CD4-positive, alpha-beta T cell (primary cell): Measurements from ENCODE around the gene SPEM3. TPM values are rescaled to one million over a fixed set of nuclear protein-coding genes. Genes with fewer than 3 reads are reported as not detected.

Experiments used
- ATAC-seq: fragments of 200-7000 bp; cut with Tn5 transposase; one replicate; pipeline ENCODE4 v1.10.0; 2022; ENCODE audit warnings: mild to moderate bottlenecking; ENCODE audit not compliant: poor library complexity
- CTCF ChIA-PET: fragments of 350-600 bp; sonication (Branson Sonifier 250); formaldehyde crosslinking; loops from one replicate; lab custom pipeline; 2021; ENCODE audit warnings: antibody characterized with exemption, inconsistent platforms; lab: Charles Lee
- POLR2A ChIA-PET: fragments of 350-600 bp; sonication (Branson Sonifier 250); formaldehyde crosslinking; loops from one replicate; lab custom pipeline; 2021; ENCODE audit warnings: antibody characterized with exemption, inconsistent platforms; lab: Charles Lee
- DNase-seq, 14 experiments: peaks; one replicate each; pipeline ENCODE4 v3.0.0-alpha.2; 2013 to 2020; ENCODE audit warnings: mixed read lengths in 2 of 14
- H3K27ac ChIP-seq, 2 donors: one replicate each; pipeline versions ENCODE4 v1.5.1 to v1.7.0; 2013; ENCODE audit warnings: low read length in 2 of 2, low read depth in 1 of 2, mild to moderate bottlenecking in 1 of 2
- H3K27me3 ChIP-seq, 2 experiments: 1 replicate in 1 of 2; 2 replicates in 1 of 2; pipeline versions ENCODE4 v1.6.1 to v1.7.0; 2013; ENCODE audit warnings: low read length in 2 of 2, control low read depth in 1 of 2, mild to moderate bottlenecking in 1 of 2, moderate library complexity in 1 of 2; ENCODE audit not compliant: insufficient read depth in 2 of 2, control insufficient read depth in 1 of 2
- H3K36me3 ChIP-seq: one replicate; pipeline ENCODE4 v1.6.1; 2013; ENCODE audit warnings: low read length, control low read depth; ENCODE audit not compliant: insufficient read depth
- H3K4me1 ChIP-seq: one replicate; pipeline ENCODE4 v1.6.1; 2013; ENCODE audit warnings: low read length, control low read depth; ENCODE audit not compliant: insufficient read depth
- H3K4me3 ChIP-seq: one replicate; pipeline ENCODE4 v1.5.1; 2013; ENCODE audit warnings: mild to moderate bottlenecking, low read length, moderate library complexity
- H3K9me3 ChIP-seq, 2 experiments: 1 replicate in 1 of 2; 2 replicates in 1 of 2; pipeline versions ENCODE4 v1.6.1 to v1.7.0; 2013; ENCODE audit warnings: low read length in 2 of 2, mild to moderate bottlenecking in 2 of 2, control low read depth in 1 of 2, moderate library complexity in 1 of 2; ENCODE audit not compliant: control insufficient read depth in 1 of 2, insufficient read depth in 1 of 2
- H3K27ac Mint-ChIP-seq: one replicate; pipeline ENCODE4 v1.8.0; 2020; ENCODE audit warnings: mixed read lengths
- H3K27me3 Mint-ChIP-seq: one replicate; pipeline ENCODE4 v1.8.0; 2021; ENCODE audit warnings: mixed read lengths
- H3K36me3 Mint-ChIP-seq: one replicate; pipeline ENCODE4 v1.8.0; 2021; ENCODE audit warnings: low read depth, mixed read lengths
- H3K4me1 Mint-ChIP-seq: one replicate; pipeline ENCODE4 v1.8.0; 2021; ENCODE audit warnings: low read depth, mixed read lengths
- H3K4me3 Mint-ChIP-seq: one replicate; pipeline ENCODE4 v1.8.0; 2020; ENCODE audit warnings: mild to moderate bottlenecking, mixed read lengths
- H3K9me3 Mint-ChIP-seq: one replicate; pipeline ENCODE4 v1.8.0; 2020; ENCODE audit warnings: mixed read lengths
- intact Hi-C, 2 experiments: fragments of 100-400 bp; cut with DNase I in 1 of 2; cut with micrococcal nuclease in 1 of 2; formaldehyde crosslinking; loops; one replicate each; pipeline versions ENCODE4 v1.15.1 to v1.9.0; 2023 to 2025; cut with DNase I, micrococcal nuclease
- total RNA-seq, 174 experiments: library from RNA in 2 of 174; stranded (reverse) in 2 of 174; gene quantifications; one replicate each; pipeline ENCODE4 v1.2.3 and lab custom pipeline; 2021 to 2026
- TF ChIP-seq, protein P1 (sequence below): fragments of 200-600 bp; IDR thresholded peaks from one replicate; pipeline ENCODE4 v1.8.0; 2022; ENCODE audit warnings: antibody characterized with exemption, mild to moderate bottlenecking

Gene SPEM3
- total RNA-seq, 2 experiments from 2014 or later = not detected

DNA sequence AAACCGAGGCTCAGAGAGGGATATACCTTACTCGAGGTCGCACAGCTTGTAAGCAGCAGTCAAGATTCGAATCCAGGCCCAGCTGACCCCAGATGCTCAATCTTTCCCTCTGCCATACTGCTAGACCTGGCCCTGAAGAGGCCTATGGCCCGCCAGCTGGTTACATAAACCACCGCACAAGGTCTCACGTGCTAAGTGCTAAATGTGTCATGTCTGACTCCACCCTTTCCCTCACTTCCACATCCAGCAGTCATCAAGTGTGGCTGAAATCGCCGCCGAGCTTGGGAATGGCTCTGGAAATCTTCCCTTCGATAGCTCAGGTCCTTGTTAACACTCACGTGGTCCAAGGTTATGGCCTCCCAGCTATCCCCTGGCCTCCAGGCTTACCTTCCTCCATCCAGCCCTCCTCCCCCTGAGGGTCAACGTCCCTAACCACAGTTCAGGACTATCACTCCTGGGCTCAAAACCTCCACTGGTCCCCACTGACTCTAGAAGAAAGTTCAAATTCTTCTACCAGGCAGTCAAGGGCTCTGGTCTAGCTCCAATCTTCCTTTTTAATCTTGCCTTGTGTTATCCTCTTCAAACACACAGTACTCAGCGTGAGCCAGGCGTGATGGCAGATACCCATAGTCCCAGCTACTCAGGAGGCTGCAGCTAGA, 47.2 kb downstream of the SPEM3 start:
- no peaks in the 10 kb centered on the region for H3K9me3 ChIP-seq
- H3K27ac ChIP-seq = peak overlapping the region in 1 of 2 donors; percentile 48
- ChIA-PET POLR2A (interaction anchor here (1.0 to 7.2 kb wide), 6 partner anchors 10 to 108 kb away, joined by 4 to 137 read pairs (median 48); partner anchors contain the start of genes FGF11, MPDU1, POLR2A and TMEM102), CTCF (interaction anchor here (1.1 to 3.1 kb wide), 3 partner anchors 39 to 120 kb away, joined by 3 to 23 read pairs (median 3); no protein-coding TSS in a partner anchor)
- Mint-ChIP-seq H3K27ac (peak overlapping the region; percentile 93), H3K9me3 (no peaks in the 10 kb centered on the region), H3K27me3 (no peaks in the 10 kb centered on the region), H3K36me3 (peaks cover 20% of the 10 kb centered on the region), H3K4me3 (peak overlapping the region; percentile 91), H3K4me1 (peaks cover 57% of the 10 kb centered on the region)
- DNase-seq (peak in 3 of 14 experiments; percentile 43 to 67 (median 52)), ATAC-seq (no peak)
- H3K36me3 ChIP-seq = peaks cover 6% of the 10 kb centered on the region
- intact Hi-C loops = loop anchor here in 1 of 2 experiments (2.0 kb wide), 1 partner anchor 15 kb away; no protein-coding TSS in a partner anchor
- H3K4me1 ChIP-seq = peaks cover 74% of the 10 kb centered on the region
- H3K27me3 ChIP-seq = no peaks in the 10 kb centered on the region
- TF ChIP-seq, protein P1, sequence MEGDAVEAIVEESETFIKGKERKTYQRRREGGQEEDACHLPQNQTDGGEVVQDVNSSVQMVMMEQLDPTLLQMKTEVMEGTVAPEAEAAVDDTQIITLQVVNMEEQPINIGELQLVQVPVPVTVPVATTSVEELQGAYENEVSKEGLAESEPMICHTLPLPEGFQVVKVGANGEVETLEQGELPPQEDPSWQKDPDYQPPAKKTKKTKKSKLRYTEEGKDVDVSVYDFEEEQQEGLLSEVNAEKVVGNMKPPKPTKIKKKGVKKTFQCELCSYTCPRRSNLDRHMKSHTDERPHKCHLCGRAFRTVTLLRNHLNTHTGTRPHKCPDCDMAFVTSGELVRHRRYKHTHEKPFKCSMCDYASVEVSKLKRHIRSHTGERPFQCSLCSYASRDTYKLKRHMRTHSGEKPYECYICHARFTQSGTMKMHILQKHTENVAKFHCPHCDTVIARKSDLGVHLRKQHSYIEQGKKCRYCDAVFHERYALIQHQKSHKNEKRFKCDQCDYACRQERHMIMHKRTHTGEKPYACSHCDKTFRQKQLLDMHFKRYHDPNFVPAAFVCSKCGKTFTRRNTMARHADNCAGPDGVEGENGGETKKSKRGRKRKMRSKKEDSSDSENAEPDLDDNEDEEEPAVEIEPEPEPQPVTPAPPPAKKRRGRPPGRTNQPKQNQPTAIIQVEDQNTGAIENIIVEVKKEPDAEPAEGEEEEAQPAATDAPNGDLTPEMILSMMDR = no peak
- no peak overlapping the region for H3K4me3 ChIP-seq

- peaks cover 77% of the 10 kb centered on the region for H3K4me1 ChIP-seq
- ChIA-PET CTCF (interaction anchor here (1.4 to 3.1 kb wide), 2 partner anchors 40 to 121 kb away, joined by 3 to 23 read pairs; no protein-coding TSS in a partner anchor), POLR2A (interaction anchor here (1.5 to 7.2 kb wide), 6 partner anchors 9 to 210 kb away, joined by 6 to 137 read pairs (median 48); partner anchors contain the start of genes FGF11, POLR2A, TMEM102 and TP53)
- peaks cover 6% of the 10 kb centered on the region for H3K36me3 ChIP-seq
- H3K27me3 ChIP-seq = no peaks in the 10 kb centered on the region
- DNase-seq (no peak), ATAC-seq (no peak)
- H3K9me3 ChIP-seq = no peaks in the 10 kb centered on the region
- peak overlapping the region; percentile 91 for H3K4me3 Mint-ChIP-seq
- H3K9me3 Mint-ChIP-seq = no peaks in the 10 kb centered on the region
- no peak overlapping the region for H3K4me3 ChIP-seq
- peaks cover 20% of the 10 kb centered on the region for H3K36me3 Mint-ChIP-seq
- peaks cover 54% of the 10 kb centered on the region for H3K4me1 Mint-ChIP-seq
- intact Hi-C loops = loop anchor here in 1 of 2 experiments (2.0 kb wide), 1 partner anchor 16 kb away; no protein-coding TSS in a partner anchor
- no peaks in the 10 kb centered on the region for H3K27me3 Mint-ChIP-seq
- peak overlapping the region; percentile 93 for H3K27ac Mint-ChIP-seq
- peak overlapping the region; percentile 48 to 99 for H3K27ac ChIP-seq
- TF ChIP-seq, protein P1 = no peak
Measured at GRCh38 chr17:7476494-7476893, 47.8 kb downstream of the SPEM3 start.

GRCh38 chr17:7476951-7477350, 48.3 kb downstream of the SPEM3 start:
- intact Hi-C loops = loop anchor here in 1 of 2 experiments (2.0 kb wide), 1 partner anchor 16 kb away; no protein-coding TSS in a partner anchor
- peaks cover 77% of the 10 kb centered on the region for H3K4me1 ChIP-seq

More at GRCh38 chr17:7476951-7477350, 48.3 kb downstream of the SPEM3 start:
- no peaks in the 10 kb centered on the region for H3K9me3 Mint-ChIP-seq
- ChIA-PET POLR2A (interaction anchor here (3.9 to 7.2 kb wide), 5 partner anchors 9 to 210 kb away, joined by 38 to 137 read pairs (median 55); partner anchors contain the start of genes FGF11, POLR2A, TMEM102 and TP53), CTCF (interaction anchor here (1.4 to 3.5 kb wide), 3 partner anchors 40 to 121 kb away, joined by 3 to 25 read pairs (median 23); partner anchors contain the start of gene TMEM102)
- peaks cover 17% of the 10 kb centered on the region for H3K36me3 Mint-ChIP-seq
- H3K27me3 ChIP-seq = no peaks in the 10 kb centered on the region
- H3K27ac ChIP-seq = peak overlapping the region; percentile 48 to 99
- DNase-seq (no peak), ATAC-seq (no peak)
- peaks cover 6% of the 10 kb centered on the region for H3K36me3 ChIP-seq
- no peaks in the 10 kb centered on the region for H3K9me3 ChIP-seq
- no peaks in the 10 kb centered on the region for H3K27me3 Mint-ChIP-seq
- peak overlapping the region; percentile 91 for H3K4me3 Mint-ChIP-seq
- TF ChIP-seq, protein P1 = no peak
- H3K4me1 Mint-ChIP-seq = peaks cover 53% of the 10 kb centered on the region
- H3K27ac Mint-ChIP-seq = peak overlapping the region; percentile 93
- no peak overlapping the region for H3K4me3 ChIP-seq
